ENCODE measurements around the gene DSC1. TPM values are rescaled to one million over a fixed set of nuclear protein-coding genes. Genes with fewer than 3 reads are reported as not detected.
A peak's percentile ranks its signal among the peaks of the same experiment; 100 is the strongest.

The DSC1 gene
- total and polyA plus RNA-seq, 2 of the 13 experiments (the other 11 are each of a cell fraction or from before 2014, with no cell fraction given), result not detected

DNA sequence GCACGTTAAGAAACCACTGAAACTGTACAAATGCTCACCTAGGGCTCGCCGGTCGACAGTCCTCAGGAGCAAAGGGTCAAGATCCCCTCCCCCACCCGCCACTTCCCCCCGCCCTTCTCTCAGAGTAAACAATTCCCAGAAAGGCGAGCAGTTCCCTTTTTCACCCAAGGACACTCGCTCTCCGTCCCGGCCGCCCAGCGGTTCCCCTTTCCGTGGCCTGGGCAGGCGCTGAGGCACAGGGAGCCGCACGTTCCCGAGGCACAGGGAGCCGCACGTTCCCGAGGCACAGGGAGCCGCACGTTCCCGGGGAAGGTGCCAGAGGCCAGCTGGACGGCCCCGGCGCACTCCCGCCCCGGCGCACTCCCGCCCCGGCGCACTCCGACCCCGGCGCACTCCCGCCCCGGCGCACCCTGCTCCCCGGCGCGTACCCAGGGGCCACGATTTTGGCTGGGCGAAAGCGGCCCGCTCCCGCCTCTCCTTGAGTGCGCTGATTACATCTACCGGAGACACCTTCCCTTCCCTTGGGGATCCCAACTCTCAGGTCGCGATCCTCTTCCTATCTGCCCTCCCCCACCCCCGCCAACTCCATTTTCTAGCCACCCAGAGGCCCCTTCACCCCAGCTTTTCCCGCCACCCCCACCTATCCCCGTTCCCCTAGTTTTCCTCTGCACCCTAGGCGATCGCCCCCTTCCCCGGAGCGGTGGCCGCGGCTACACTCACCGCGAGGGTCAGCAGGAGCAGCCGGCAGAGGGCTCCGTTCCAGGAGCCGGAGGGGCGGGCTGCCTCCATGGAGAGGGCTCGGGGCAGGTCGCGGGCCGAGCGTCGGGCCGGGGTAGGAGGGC, 61.3 kb downstream of the DSC1 start (continued):
- TF ChIP-seq TFDP2 (CRISPR knock-in tag; IDR thresholded peaks at IDR 0.05) (peak; percentile 19; the same call in 1 of the 2 replicates), NCOA2 (CRISPR knock-in tag; IDR thresholded peaks at IDR 0.05) (peak; percentile 55; the same call in 1 of the 2 replicates), HDAC6 (IDR thresholded peaks at IDR 0.05; ENCODE audit: low read depth, low read length) (no peak), HOXA5 (CRISPR knock-in tag; IDR thresholded peaks at IDR 0.05) (no peak), ZNF30 (CRISPR knock-in tag; IDR thresholded peaks at IDR 0.05) (no peak), ZNF468 (CRISPR knock-in tag; IDR thresholded peaks at IDR 0.05) (no peak), RARG (CRISPR knock-in tag; IDR thresholded peaks at IDR 0.05; ENCODE audit: low read depth) (no peak), ZNF781 (CRISPR knock-in tag; IDR thresholded peaks at IDR 0.05; ENCODE audit: borderline replicate concordance, not compliant biosample characterization) (no peak), PRDM10 (CRISPR knock-in tag; IDR thresholded peaks at IDR 0.05; ENCODE audit: low read depth) (no peak), HMG20A (CRISPR knock-in tag; IDR thresholded peaks at IDR 0.05; ENCODE audit: borderline replicate concordance) (no peak), ZIK1 (CRISPR knock-in tag; IDR thresholded peaks at IDR 0.05; ENCODE audit: borderline replicate concordance, low read depth) (no peak; the same call in 1 of the 2 replicates), PBX2 (CRISPR knock-in tag; IDR thresholded peaks at IDR 0.05) (no peak), HNRNPUL1 (IDR thresholded peaks at IDR 0.05; ENCODE audit: low read depth, low read length) (no peak), ZSCAN12 (CRISPR knock-in tag; IDR thresholded peaks at IDR 0.05) (no peak), FOXK1 (CRISPR knock-in tag; IDR thresholded peaks at IDR 0.05; ENCODE audit: borderline replicate concordance, low read depth) (0 out of 2 replicates have a peak, but pooled peaks have one; percentile 11), GPN1 (CRISPR knock-in tag; IDR thresholded peaks at IDR 0.05; ENCODE audit: borderline replicate concordance) (no peak), MTF2 (CRISPR knock-in tag; IDR thresholded peaks at IDR 0.05; ENCODE audit: borderline replicate concordance) (no peak), ZBTB20 (CRISPR knock-in tag; IDR thresholded peaks at IDR 0.05; ENCODE audit: borderline replicate concordance, low read depth) (no peak), ZNF496 (CRISPR knock-in tag; IDR thresholded peaks at IDR 0.05; ENCODE audit: insufficient replicate concordance) (no peak)
- TF ChIP-seq, protein P1, sequence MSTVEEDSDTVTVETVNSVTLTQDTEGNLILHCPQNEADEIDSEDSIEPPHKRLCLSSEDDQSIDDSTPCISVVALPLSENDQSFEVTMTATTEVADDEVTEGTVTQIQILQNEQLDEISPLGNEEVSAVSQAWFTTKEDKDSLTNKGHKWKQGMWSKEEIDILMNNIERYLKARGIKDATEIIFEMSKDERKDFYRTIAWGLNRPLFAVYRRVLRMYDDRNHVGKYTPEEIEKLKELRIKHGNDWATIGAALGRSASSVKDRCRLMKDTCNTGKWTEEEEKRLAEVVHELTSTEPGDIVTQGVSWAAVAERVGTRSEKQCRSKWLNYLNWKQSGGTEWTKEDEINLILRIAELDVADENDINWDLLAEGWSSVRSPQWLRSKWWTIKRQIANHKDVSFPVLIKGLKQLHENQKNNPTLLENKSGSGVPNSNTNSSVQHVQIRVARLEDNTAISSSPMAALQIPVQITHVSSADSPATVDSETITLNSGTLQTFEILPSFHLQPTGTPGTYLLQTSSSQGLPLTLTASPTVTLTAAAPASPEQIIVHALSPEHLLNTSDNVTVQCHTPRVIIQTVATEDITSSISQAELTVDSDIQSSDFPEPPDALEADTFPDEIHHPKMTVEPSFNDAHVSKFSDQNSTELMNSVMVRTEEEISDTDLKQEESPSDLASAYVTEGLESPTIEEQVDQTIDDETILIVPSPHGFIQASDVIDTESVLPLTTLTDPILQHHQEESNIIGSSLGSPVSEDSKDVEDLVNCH (CRISPR knock-in tag; IDR thresholded peaks at IDR 0.05), result no peak

All from HepG2 (cell line).